Stimulated activated CD4-positive, alpha-beta T cell treated with anti-CD3 and anti-CD28 coated beads, Interleukin-4, amount 100 ng/mL, for 48 hours (primary cell): ENCODE data around the gene DUSP14.
"Not testable (repeated sequence)": the region's sequence is repeated elsewhere in the genome, so short reads cannot be mapped to it uniquely, and the experiment has no call there.

Experiments used
- DNase-seq, 2 donors: peaks; one replicate each; pipeline ENCODE4 v3.0.0-alpha.2; 2020; ENCODE audit warnings: low read depth in 2 of 2

DUSP14 gene

GRCh38 chr17:37489197-37490001 lies at the start of gene DUSP14:
DUSP14 (plus strand) TSS chr17:37489891; CDS start chr17:37512273, 22,382 bp downstream.
- DNase-seq: peak; percentile 63 to 72

- no peak for DNase-seq
These were observed 49.3 kb upstream of the DUSP14 start for GRCh38 chr17:37440424-37440823.

- not testable (repeated sequence) for DNase-seq
These were observed 48.2 kb upstream of the DUSP14 start for GRCh38 chr17:37441369-37442014.

- DNase-seq: no peak
These were observed 43.7 kb upstream of the DUSP14 start for GRCh38 chr17:37446027-37446426.

GRCh38 chr17:37447641-37448040 lies 42.0 kb upstream of the DUSP14 start:
- DNase-seq: no peak

- no peak for DNase-seq
These were observed 39.6 kb upstream of the DUSP14 start for GRCh38 chr17:37450112-37450511.

- not testable (repeated sequence) for DNase-seq
These were observed 31.9 kb upstream of the DUSP14 start for GRCh38 chr17:37457801-37458200.

GRCh38 chr17:37458805-37459204 lies 30.9 kb upstream of the DUSP14 start:
- DNase-seq: no peak

GRCh38 chr17:37461668-37462067 lies 28.0 kb upstream of the DUSP14 start:
- no peak for DNase-seq

- no peak for DNase-seq
These were observed 27.2 kb upstream of the DUSP14 start for GRCh38 chr17:37462492-37462891.

- no peak for DNase-seq
These were observed 26.7 kb upstream of the DUSP14 start for GRCh38 chr17:37463039-37463438.

GRCh38 chr17:37465069-37465616 lies 24.5 kb upstream of the DUSP14 start:
- DNase-seq: no peak

GRCh38 chr17:37466471-37466870 lies 23.2 kb upstream of the DUSP14 start:
- no peak for DNase-seq

- DNase-seq: no peak
These were observed 19.5 kb upstream of the DUSP14 start for GRCh38 chr17:37470181-37470580.

- no peak for DNase-seq
These were observed 13.8 kb upstream of the DUSP14 start for GRCh38 chr17:37475731-37476420.

- no peak for DNase-seq
These were observed 13.1 kb upstream of the DUSP14 start for GRCh38 chr17:37476431-37477120.

- DNase-seq: no peak
These were observed 11.5 kb upstream of the DUSP14 start for GRCh38 chr17:37478187-37478586.

GRCh38 chr17:37479025-37479424 lies 10.7 kb upstream of the DUSP14 start:
- no peak for DNase-seq

GRCh38 chr17:37480427-37480826 lies 9.3 kb upstream of the DUSP14 start:
- no peak for DNase-seq

GRCh38 chr17:37481001-37481665 lies 8.6 kb upstream of the DUSP14 start:
- no peak for DNase-seq
